HepG2 (cell line): ENCODE data around the gene LIMA1. TPM values are rescaled to one million over a fixed set of nuclear protein-coding genes. Genes with fewer than 3 reads are reported as not detected.
"Not testable (repeated sequence)": the region's sequence is repeated elsewhere in the genome, so short reads cannot be mapped to it uniquely, and the experiment has no call there.

Source experiments
- ATAC-seq: fragments of 200-7000 bp; cut with Tn5 transposase; 3 replicates; pipeline ENCODE4 v1.9.1; 2020; ENCODE audit warnings: mild to moderate bottlenecking, moderate library complexity
- BruUV-seq: library from RNA; stranded (reverse); fragments of 400-500 nt; replicated peaks from 2 replicates; lab custom pipeline; 2021; lab: Mats Ljungman, UMichigan
- CTCF ChIA-PET: fragments of 300-600 bp; formaldehyde crosslinking; extraction: SDS; loops from one replicate; lab custom pipeline; 2021; ENCODE audit warnings: low total read pairs, inconsistent platforms, low intra/inter-chr PET ratio; lab: Yijun Ruan, JAX
- POLR2A ChIA-PET: fragments of 350-600 bp; sonication (Branson Sonifier 250); formaldehyde crosslinking; loops from one replicate; lab custom pipeline; 2020; ENCODE audit warnings: antibody characterized with exemption, inconsistent platforms; lab: Yijun Ruan, JAX
- DNase-seq: peaks from one replicate; pipeline ENCODE4 v3.0.0-alpha.2; 2015; ENCODE audit warnings: low spot score
- FAIRE-seq: peaks from 3 replicates; lab custom pipeline; 2011; peaks lifted over from hg19 to GRCh38; lab: Jason Lieb, UNC
- H2AFZ ChIP-seq: one replicate; pipeline ENCODE4 v1.6.1; 2011; ENCODE audit warnings: low read length, inconsistent platforms
- H3K27ac ChIP-seq: fragments of 300-600 bp; 3 replicates; pipeline ENCODE4 v1.8.0; 2011; ENCODE audit warnings: mixed run types, mild to moderate bottlenecking, mixed read lengths, low read length, inconsistent platforms; ENCODE audit not compliant: insufficient read depth; ENCODE audit errors: extremely low read length
- H3K27me3 ChIP-seq, 2 experiments: fragments of 200-600 bp in 1 of 2; 2 replicates in 1 of 2; 3 replicates in 1 of 2; pipeline versions ENCODE4 v1.6.0 to v1.8.0; 2011; ENCODE audit warnings: low read length in 2 of 2, mild to moderate bottlenecking in 2 of 2, moderate library complexity in 2 of 2, inconsistent platforms in 1 of 2; ENCODE audit not compliant: insufficient read depth in 2 of 2, control insufficient read depth in 1 of 2
- H3K36me3 ChIP-seq, 2 experiments: fragments of 200-600 bp in 1 of 2; replicated peaks in 1 of 2; 2 replicates in 1 of 2; 3 replicates in 1 of 2; pipeline versions ENCODE4 v1.5.1 to v1.8.0; 2011; ENCODE audit warnings: low read length in 2 of 2, inconsistent platforms in 1 of 2; ENCODE audit not compliant: insufficient read depth in 2 of 2, control insufficient read depth in 1 of 2
- H3K4me1 ChIP-seq: 2 replicates; pipeline ENCODE4 v1.5.1; 2012; ENCODE audit warnings: low read length, inconsistent platforms; ENCODE audit not compliant: insufficient read depth
- H3K4me2 ChIP-seq: 2 replicates; pipeline ENCODE4 v1.6.0; 2011; ENCODE audit warnings: low read depth, low read length, inconsistent platforms
- H3K4me3 ChIP-seq, 3 experiments: fragments of 200-600 bp in 1 of 3; sonication (generic), shearing (Covaris generic) in 1 of 3; replicated peaks in 1 of 3; 2 replicates each; pipeline ENCODE4 v1.5.1; 2011 to 2016; ENCODE audit warnings: low read length in 3 of 3, inconsistent platforms in 2 of 3, low read depth in 2 of 3, mild to moderate bottlenecking in 2 of 3, control low read depth in 1 of 3, mixed read lengths in 1 of 3; ENCODE audit not compliant: insufficient read depth in 1 of 3
- H3K79me2 ChIP-seq: one replicate; pipeline ENCODE4 v1.6.1; 2011; ENCODE audit warnings: low read length, inconsistent platforms; ENCODE audit not compliant: insufficient read depth
- H3K9ac ChIP-seq: 2 replicates; pipeline ENCODE4 v1.6.0; 2011; ENCODE audit warnings: mild to moderate bottlenecking, low read depth, low read length, inconsistent platforms; ENCODE audit not compliant: insufficient read depth
- H3K9me3 ChIP-seq: 2 replicates; pipeline ENCODE4 v1.5.1; 2012; ENCODE audit warnings: mild to moderate bottlenecking, low read length
- H4K20me1 ChIP-seq: 2 replicates; pipeline ENCODE4 v1.6.0; 2011; ENCODE audit warnings: inconsistent platforms, mild to moderate bottlenecking, low read length, moderate library complexity; ENCODE audit not compliant: insufficient read depth
- CREM ChIP-seq, 2 experiments: sonication (generic) in 1 of 2; formaldehyde crosslinking in 1 of 2; IDR thresholded peaks; 2 replicates each; pipeline versions ENCODE4 v1.4.0 to v1.6.1; 2016 to 2020; ENCODE audit warnings: antibody characterized with exemption in 1 of 2, mild to moderate bottlenecking in 1 of 2, missing genetic modification reagents in 1 of 2
- HOXA9 ChIP-seq: sonication (generic); formaldehyde crosslinking; IDR thresholded peaks from 2 replicates; pipeline ENCODE4 v1.8.1; 2022; ENCODE audit warnings: missing genetic modification reagents, mild to moderate bottlenecking, moderate library complexity, borderline replicate concordance
- JUN ChIP-seq: sonication (generic); formaldehyde crosslinking; IDR thresholded peaks from 2 replicates; pipeline ENCODE4 v1.4.0; 2020; ENCODE audit warnings: mild to moderate bottlenecking, missing genetic modification reagents
- MAFF ChIP-seq: IDR thresholded peaks from 2 replicates; pipeline ENCODE4 v1.6.1; 2011; ENCODE audit warnings: low read depth, low read length, improper control_type of control experiment
- MAFK ChIP-seq, 2 experiments: IDR thresholded peaks in 1 of 2; conservative IDR thresholded peaks in 1 of 2; 2 replicates each; pipeline ENCODE4 v1.6.1; 2011; ENCODE audit warnings: improper control_type of control experiment in 2 of 2, low read length in 2 of 2
- NCOR1 ChIP-seq: fragments of 200-600 bp; sonication (generic); IDR thresholded peaks from 2 replicates; pipeline ENCODE4 v1.7.0; 2017; ENCODE audit warnings: antibody characterized with exemption, low read length, borderline replicate concordance
- PAWR ChIP-seq: sonication (generic); formaldehyde crosslinking; IDR thresholded peaks from 2 replicates; pipeline ENCODE4 v1.4.0; 2020; ENCODE audit warnings: missing genetic modification reagents, mild to moderate bottlenecking, borderline replicate concordance
- RARG ChIP-seq: sonication (generic); formaldehyde crosslinking; IDR thresholded peaks from 2 replicates; pipeline ENCODE4 v1.4.0; 2020; ENCODE audit warnings: low read depth, mild to moderate bottlenecking, missing genetic modification reagents
- ZFP82 ChIP-seq: sonication (generic); formaldehyde crosslinking; IDR thresholded peaks from 2 replicates; pipeline ENCODE4 v1.5.1; 2020; ENCODE audit warnings: mild to moderate bottlenecking, missing genetic modification reagents, borderline replicate concordance
- ZNF629 ChIP-seq: sonication (generic); formaldehyde crosslinking; conservative IDR thresholded peaks from 2 replicates; pipeline ENCODE4 v1.5.0; 2020; ENCODE audit warnings: missing genetic modification reagents
- ZNF816 ChIP-seq: sonication (generic); formaldehyde crosslinking; IDR thresholded peaks from 2 replicates; pipeline ENCODE4 v1.8.0; 2022; ENCODE audit warnings: missing genetic modification reagents, mild to moderate bottlenecking, borderline replicate concordance
- WGBS: methylation state at CpG from one replicate; pipeline ENCODE4 v1.1.6; 2017; ENCODE audit warnings: low lambda C conversion rate; 5-methylcytosine and 5-hydroxymethylcytosine counted together
- in situ Hi-C: cut with HindIII; loops from 2 replicates; pipeline ENCODE4 v1.10.0; 2017; ENCODE audit warnings: low pct_unique_long_range_greater_than_20kb; ENCODE audit not compliant: extremely low pct_ligation_motif_present
- intact Hi-C: fragments of 100-400 bp; cut with micrococcal nuclease; formaldehyde crosslinking; loops from one replicate; pipeline ENCODE4 v1.10.0; 2022; ENCODE audit not compliant: unreplicated experiment
- polyA plus RNA-seq, 8 experiments: library from polyadenylated mRNA; depleted of rRNA in 3 of 8; stranded (reverse) in 7 of 8; unstranded in 1 of 8; fragments of >200 nt; fragmentation: Illumina TruSeq in 4 of 8; extraction: Trizol in 4 of 8; gene quantifications; 2 replicates each; pipeline versions ENCODE4 v1.2.1 to v1.2.3, GENCODE V29; 2011 to 2016; ENCODE audit warnings: low read depth in 4 of 8, missing spikeins in 1 of 8, mixed read lengths in 1 of 8; ENCODE audit not compliant: insufficient read depth in 1 of 8
- total RNA-seq, 5 experiments: library from RNA; depleted of rRNA; stranded (reverse); fragments of >200 nt; fragmentation: Illumina TruSeq; extraction: Trizol; gene quantifications; 2 replicates each; pipeline ENCODE4 v1.2.3, GENCODE V29; 2016; ENCODE audit warnings: low read depth in 1 of 5
- TF ChIP-seq, protein P1 (sequence below): IDR thresholded peaks from 2 replicates; pipeline ENCODE4 v1.6.1; 2018; ENCODE audit warnings: missing genetic modification reagents, mild to moderate bottlenecking, missing compliant biosample characterization
- TF ChIP-seq, protein P2 (sequence below): sonication (generic); formaldehyde crosslinking; IDR thresholded peaks from 2 replicates; pipeline ENCODE4 v1.8.1; 2023; ENCODE audit warnings: missing genetic modification reagents, inconsistent platforms, borderline replicate concordance
- TF ChIP-seq, protein P3 (sequence below): sonication (generic); formaldehyde crosslinking; IDR thresholded peaks from 2 replicates; pipeline ENCODE4 v1.9.0; 2021; ENCODE audit warnings: missing genetic modification reagents, borderline replicate concordance

The LIMA1 gene
- total and polyA plus RNA-seq, 2 of the 13 experiments (the other 11 are each of a cell fraction or from before 2014, with no cell fraction given), result 13.0 to 19.8 TPM

DNA sequence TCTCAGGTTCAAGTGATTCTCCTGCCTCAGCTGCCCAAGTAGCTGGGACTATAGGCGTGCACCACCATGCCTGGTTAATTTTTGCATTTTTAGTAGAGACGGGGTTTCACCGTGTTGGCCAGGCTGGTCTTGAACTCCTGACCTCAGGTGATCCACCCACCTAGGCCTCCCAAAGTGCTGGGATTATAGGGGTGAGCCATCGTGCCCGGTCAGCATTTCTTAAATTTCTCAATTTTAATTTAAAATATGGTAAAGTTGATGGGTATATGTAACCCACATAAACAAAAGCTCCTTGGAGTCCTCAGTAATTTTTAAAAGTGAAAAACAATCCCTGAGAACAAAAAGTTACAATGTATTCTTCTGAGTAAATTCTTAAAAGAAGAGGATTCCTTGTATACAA lies 128.4 kb downstream of the LIMA1 start:
- 92% methylated on average over 5 of the region's 5 CpGs for WGBS
- H3K9me3 ChIP-seq, DNase-seq, H3K27ac ChIP-seq, CTCF ChIA-PET, H3K9ac ChIP-seq, in situ Hi-C loops, BruUV-seq, intact Hi-C loops, H4K20me1 ChIP-seq, ATAC-seq, H3K4me2 ChIP-seq, H3K27me3 ChIP-seq, H3K4me3 ChIP-seq, FAIRE-seq, H2AFZ ChIP-seq, POLR2A ChIA-PET, H3K4me1 ChIP-seq, H3K36me3 ChIP-seq: not testable (repeated sequence)
- H3K79me2 ChIP-seq, result peaks cover 16% of the 10 kb centered on the region
- TF ChIP-seq MAFF (0 out of 2 replicates have a peak, but pooled peaks have one; percentile 34), MAFK (conservative IDR thresholded peaks at IDR 0.05 in 1 of 2, IDR thresholded peaks at IDR 0.05 in 1 of 2; ENCODE audit: low read length in 2 of 2) (peak in 1 of 2 experiments; percentile 70; a peak in 3 of 4 replicates)

DNA sequence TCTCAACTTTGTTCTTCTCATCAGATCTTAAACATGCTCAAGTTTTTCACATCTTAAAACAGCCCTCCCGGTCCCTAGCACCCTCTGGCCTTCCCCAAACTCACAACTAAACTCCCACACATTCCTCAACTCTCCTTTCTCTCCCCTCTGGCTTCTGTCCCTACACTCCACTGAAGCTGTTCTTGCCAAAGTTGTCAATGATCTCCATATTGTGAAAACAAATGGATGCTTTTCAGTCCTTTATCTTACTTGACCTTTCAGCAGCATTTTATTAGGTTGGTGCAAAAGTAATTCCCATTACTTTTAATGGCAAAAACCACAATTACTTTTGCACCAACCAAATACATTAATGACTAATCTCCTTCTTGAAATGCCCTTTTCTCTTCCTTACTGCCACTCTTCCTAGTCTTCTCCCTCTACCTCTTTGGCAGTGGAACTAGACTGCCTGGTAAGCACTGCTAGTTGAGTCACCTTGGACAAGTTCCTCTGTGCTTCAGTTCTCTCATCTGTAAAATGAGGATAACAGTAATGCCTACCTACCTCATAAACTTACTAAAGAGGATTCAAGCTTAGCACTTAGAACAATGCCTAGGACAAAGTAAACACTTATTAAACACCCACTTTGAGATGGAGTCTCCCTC lies 132.2 kb downstream of the LIMA1 start:
- H3K9me3 ChIP-seq, result no peaks in the 10 kb centered on the region
- WGBS, result 72% methylated on average over 1 of the region's 1 CpG
- no peak overlapping the region for H3K4me2 ChIP-seq
- no peak overlapping the region for H3K4me3 ChIP-seq
- no peaks in the 10 kb centered on the region for H3K4me1 ChIP-seq
- intact Hi-C loops (no loop called here), in situ Hi-C loops (no loop called here)
- ATAC-seq (no peak), DNase-seq (no peak), FAIRE-seq (no peak)
- POLR2A ChIA-PET, result interaction anchor here (1.4 kb wide), 1 partner anchor 16 kb away, joined by 4 read pairs; the partner anchor contains the start of gene CERS5
- no peaks in the 10 kb centered on the region for H3K36me3 ChIP-seq
- H4K20me1 ChIP-seq, result no peaks in the 10 kb centered on the region; the same call in 1 of the 2 replicates
- H3K27me3 ChIP-seq, result no peaks in the 10 kb centered on the region
- CTCF ChIA-PET, result no interaction called here
- TSS peak; percentile 37 for BruUV-seq
- peaks cover 12% of the 10 kb centered on the region for H3K79me2 ChIP-seq
- H2AFZ ChIP-seq, result no peak overlapping the region
- no peak overlapping the region for H3K27ac ChIP-seq
- no peak overlapping the region for H3K9ac ChIP-seq
- no peak for TF ChIP-seq ZNF629 (CRISPR knock-in tag)
- TF ChIP-seq ZNF816 (CRISPR knock-in tag), result no peak
- TF ChIP-seq, protein P1, sequence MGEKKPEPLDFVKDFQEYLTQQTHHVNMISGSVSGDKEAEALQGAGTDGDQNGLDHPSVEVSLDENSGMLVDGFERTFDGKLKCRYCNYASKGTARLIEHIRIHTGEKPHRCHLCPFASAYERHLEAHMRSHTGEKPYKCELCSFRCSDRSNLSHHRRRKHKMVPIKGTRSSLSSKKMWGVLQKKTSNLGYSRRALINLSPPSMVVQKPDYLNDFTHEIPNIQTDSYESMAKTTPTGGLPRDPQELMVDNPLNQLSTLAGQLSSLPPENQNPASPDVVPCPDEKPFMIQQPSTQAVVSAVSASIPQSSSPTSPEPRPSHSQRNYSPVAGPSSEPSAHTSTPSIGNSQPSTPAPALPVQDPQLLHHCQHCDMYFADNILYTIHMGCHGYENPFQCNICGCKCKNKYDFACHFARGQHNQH, result no peak
- TF ChIP-seq ZFP82 (CRISPR knock-in tag), result no peak
- no peak for TF ChIP-seq NCOR1
- no peak for TF ChIP-seq CREM (IDR thresholded peaks at IDR 0.05)
- no peak for TF ChIP-seq CREM (CRISPR knock-in tag; IDR thresholded peaks at IDR 0.05)
- no peak for TF ChIP-seq RARG
- no peak for TF ChIP-seq PAWR (CRISPR knock-in tag)
- no peak for TF ChIP-seq HOXA9 (CRISPR knock-in tag)
- TF ChIP-seq, protein P2, sequence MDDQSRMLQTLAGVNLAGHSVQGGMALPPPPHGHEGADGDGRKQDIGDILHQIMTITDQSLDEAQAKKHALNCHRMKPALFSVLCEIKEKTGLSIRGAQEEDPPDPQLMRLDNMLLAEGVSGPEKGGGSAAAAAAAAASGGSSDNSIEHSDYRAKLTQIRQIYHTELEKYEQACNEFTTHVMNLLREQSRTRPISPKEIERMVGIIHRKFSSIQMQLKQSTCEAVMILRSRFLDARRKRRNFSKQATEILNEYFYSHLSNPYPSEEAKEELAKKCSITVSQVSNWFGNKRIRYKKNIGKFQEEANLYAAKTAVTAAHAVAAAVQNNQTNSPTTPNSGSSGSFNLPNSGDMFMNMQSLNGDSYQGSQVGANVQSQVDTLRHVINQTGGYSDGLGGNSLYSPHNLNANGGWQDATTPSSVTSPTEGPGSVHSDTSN (CRISPR knock-in tag), result no peak
- TF ChIP-seq, protein P3, sequence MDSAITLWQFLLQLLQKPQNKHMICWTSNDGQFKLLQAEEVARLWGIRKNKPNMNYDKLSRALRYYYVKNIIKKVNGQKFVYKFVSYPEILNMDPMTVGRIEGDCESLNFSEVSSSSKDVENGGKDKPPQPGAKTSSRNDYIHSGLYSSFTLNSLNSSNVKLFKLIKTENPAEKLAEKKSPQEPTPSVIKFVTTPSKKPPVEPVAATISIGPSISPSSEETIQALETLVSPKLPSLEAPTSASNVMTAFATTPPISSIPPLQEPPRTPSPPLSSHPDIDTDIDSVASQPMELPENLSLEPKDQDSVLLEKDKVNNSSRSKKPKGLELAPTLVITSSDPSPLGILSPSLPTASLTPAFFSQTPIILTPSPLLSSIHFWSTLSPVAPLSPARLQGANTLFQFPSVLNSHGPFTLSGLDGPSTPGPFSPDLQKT (CRISPR knock-in tag), result no peak
- TF ChIP-seq JUN (CRISPR knock-in tag), result no peak
